Endodermal cell (in vitro differentiated cells): ENCODE results near the gene CERKL. TPM values are rescaled to one million over a fixed set of nuclear protein-coding genes. Genes with fewer than 3 reads are reported as not detected.
A peak's percentile ranks its signal among the peaks of the same experiment; 100 is the strongest.

ENCODE experiments used
- DNase-seq: peaks from one replicate; pipeline ENCODE4 v3.0.0-alpha.2; 2017
- H3K27ac ChIP-seq: 2 replicates; pipeline ENCODE4 v1.5.1; 2013; ENCODE audit warnings: mild to moderate bottlenecking, low read depth, low read length, moderate library complexity
- H3K27me3 ChIP-seq: 2 replicates; pipeline ENCODE4 v1.6.1; 2013; ENCODE audit warnings: mild to moderate bottlenecking, low read length, moderate library complexity; ENCODE audit not compliant: insufficient read depth, control insufficient read depth, poor library complexity, severe bottlenecking
- H3K36me3 ChIP-seq: 2 replicates; pipeline ENCODE4 v1.7.0; 2013; ENCODE audit warnings: mild to moderate bottlenecking, low read length, moderate library complexity; ENCODE audit not compliant: control insufficient read depth, insufficient read depth
- H3K4me1 ChIP-seq: one replicate; pipeline ENCODE4 v1.7.0; 2013; ENCODE audit warnings: low read length; ENCODE audit not compliant: control insufficient read depth, insufficient read depth
- H3K4me3 ChIP-seq: 2 replicates; pipeline ENCODE4 v1.5.1; 2013; ENCODE audit warnings: mild to moderate bottlenecking, low read length, moderate library complexity
- H3K9ac ChIP-seq: 2 replicates; pipeline ENCODE4 v1.6.1; 2013; ENCODE audit warnings: mild to moderate bottlenecking, low read length, moderate library complexity; ENCODE audit not compliant: poor library complexity, severe bottlenecking; ENCODE audit errors: extremely low read depth
- H3K9me3 ChIP-seq: 2 replicates; pipeline ENCODE4 v1.6.1; 2013; ENCODE audit warnings: mild to moderate bottlenecking, low read length, moderate library complexity; ENCODE audit not compliant: control insufficient read depth
- H3K27ac Mint-ChIP-seq: 2 replicates; pipeline ENCODE4 v1.8.0; 2020; ENCODE audit warnings: mixed read lengths
- H3K27me3 Mint-ChIP-seq: 2 replicates; pipeline ENCODE4 v1.8.0; 2021; ENCODE audit warnings: mild to moderate bottlenecking, mixed read lengths; ENCODE audit not compliant: insufficient read depth
- H3K36me3 Mint-ChIP-seq: 2 replicates; pipeline ENCODE4 v1.8.0; 2020; ENCODE audit warnings: low read depth, mixed read lengths
- H3K4me1 Mint-ChIP-seq: 2 replicates; pipeline ENCODE4 v1.8.0; 2020; ENCODE audit warnings: mixed read lengths
- H3K4me3 Mint-ChIP-seq: 2 replicates; pipeline ENCODE4 v1.8.0; 2020; ENCODE audit warnings: mild to moderate bottlenecking, moderate library complexity, mixed read lengths
- H3K9me3 Mint-ChIP-seq: 2 replicates; pipeline ENCODE4 v1.8.0; 2020; ENCODE audit warnings: mild to moderate bottlenecking, mixed read lengths
- CTCF ChIP-seq: fragments of 200-600 bp; sonication (generic); conservative IDR thresholded peaks from 2 replicates; pipeline ENCODE4 v1.5.0; 2021; ENCODE audit warnings: antibody characterized with exemption, mild to moderate bottlenecking
- WGBS, 2 experiments: methylation state at CpG; one replicate each; pipeline versions ENCODE4 v1.1.5 to v1.1.7; 2013; ENCODE audit warnings: missing lambda C conversion rate in 2 of 2, mixed read lengths in 1 of 2; ENCODE audit not compliant: insufficient coverage in 1 of 2, insufficient read length in 1 of 2; 5-methylcytosine and 5-hydroxymethylcytosine counted together
- total RNA-seq, 2 donors: library from RNA; stranded (reverse); fragmentation: NEBNext Ultra II Directional in 1 of 2; extraction: Animal tissue kit (Norgen Biotek cat#: 25700) in 1 of 2; gene quantifications; 2 replicates in 1 of 2; 3 replicates in 1 of 2; pipeline ENCODE4 v1.2.1, GENCODE V29; 2021

CERKL gene
- total RNA-seq, 2 donors from 2014 or later: 0.20 to 0.31 TPM

GRCh38 chr2:181690860-181691259 is 34.0 kb upstream of the CERKL start:
- Mint-ChIP-seq H3K27me3 (peaks cover 68% of the 10 kb centered on the region), H3K27ac (no peak overlapping the region), H3K36me3 (no peaks in the 10 kb centered on the region), H3K9me3 (no peaks in the 10 kb centered on the region), H3K4me3 (no peak overlapping the region), H3K4me1 (no peaks in the 10 kb centered on the region)
- DNase-seq: no peak
- H3K9ac ChIP-seq: no peak overlapping the region
- H3K27ac ChIP-seq: no peak overlapping the region
- no peak overlapping the region for H3K4me3 ChIP-seq
- no peaks in the 10 kb centered on the region for H3K9me3 ChIP-seq
- 91 to 94% methylated on average over 2 of the region's 2 CpGs for WGBS, 2 experiments
- H3K36me3 ChIP-seq: no peaks in the 10 kb centered on the region
- peaks cover 83% of the 10 kb centered on the region for H3K27me3 ChIP-seq
- H3K4me1 ChIP-seq: no peaks in the 10 kb centered on the region
- TF ChIP-seq CTCF: no peak

- DNase-seq: no peak
- peaks cover 100% of the 10 kb centered on the region for H3K27me3 ChIP-seq
- Mint-ChIP-seq H3K4me1 (peaks cover 8% of the 10 kb centered on the region), H3K4me3 (no peak overlapping the region), H3K27ac (no peak overlapping the region), H3K36me3 (no peaks in the 10 kb centered on the region), H3K27me3 (peaks cover 95% of the 10 kb centered on the region), H3K9me3 (no peaks in the 10 kb centered on the region)
- no peak overlapping the region for H3K27ac ChIP-seq
- no peak overlapping the region for H3K4me3 ChIP-seq
- no peak for TF ChIP-seq CTCF
- H3K36me3 ChIP-seq: no peaks in the 10 kb centered on the region
- H3K9ac ChIP-seq: no peak overlapping the region
- 62 to 71% methylated on average over 3 to 5 of the region's 6 CpGs for WGBS, 2 experiments
- H3K4me1 ChIP-seq: no peaks in the 10 kb centered on the region
- H3K9me3 ChIP-seq: peaks cover 4% of the 10 kb centered on the region
Measured at GRCh38 chr2:181686576-181687185, 29.8 kb upstream of the CERKL start.

DNA sequence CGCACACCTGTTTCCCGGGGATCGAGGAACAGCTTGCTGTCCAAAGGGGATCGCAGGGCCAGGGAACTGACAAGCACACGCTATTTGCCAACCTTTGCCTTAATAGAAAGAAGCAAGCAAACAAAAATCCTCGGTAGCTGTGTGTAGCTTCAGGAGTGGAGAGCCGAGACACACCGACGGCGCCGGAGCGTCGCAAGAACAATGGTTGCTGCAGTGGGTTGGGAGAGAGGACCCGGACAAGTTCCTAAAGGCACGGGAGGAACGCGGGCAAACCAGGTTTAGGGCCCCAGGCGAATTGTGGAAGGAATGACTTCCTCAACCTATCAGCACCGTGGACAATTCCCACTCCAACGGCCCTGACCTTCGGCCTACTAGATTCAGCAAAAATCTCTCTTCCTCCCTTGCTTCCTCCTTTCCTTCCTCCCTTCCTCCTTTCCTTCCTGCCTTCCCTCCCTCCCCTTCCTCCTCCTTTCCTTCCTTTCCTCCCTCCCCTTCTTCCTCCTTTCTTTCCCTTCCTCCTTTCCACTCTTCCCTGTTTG is 28.3 kb upstream of the CERKL start:
- H3K9me3 Mint-ChIP-seq: no peaks in the 10 kb centered on the region
- H3K4me3 ChIP-seq: no peak overlapping the region
- H3K9ac ChIP-seq: no peak overlapping the region
- H3K4me1 Mint-ChIP-seq: peaks cover 14% of the 10 kb centered on the region
- peak; percentile 77 for DNase-seq
- no peak overlapping the region for H3K4me3 Mint-ChIP-seq
- TF ChIP-seq CTCF: no peak
- H3K27me3 ChIP-seq: peaks cover 100% of the 10 kb centered on the region
- no peaks in the 10 kb centered on the region for H3K4me1 ChIP-seq
- H3K27ac ChIP-seq: no peak overlapping the region
- H3K27ac Mint-ChIP-seq: no peak overlapping the region
- H3K36me3 Mint-ChIP-seq: no peaks in the 10 kb centered on the region
- no peaks in the 10 kb centered on the region for H3K36me3 ChIP-seq
- peaks cover 6% of the 10 kb centered on the region for H3K9me3 ChIP-seq
- WGBS, 2 experiments: 8 to 13% methylated on average over 19 to 21 of the region's 21 CpGs
- H3K27me3 Mint-ChIP-seq: peaks cover 98% of the 10 kb centered on the region
